Activated CD8-positive, alpha-beta memory T cell treated with anti-CD3 and anti-CD28 coated beads for 1 hour (primary cell): Measurements from ENCODE around the gene KCND3.

ENCODE experiments used
- DNase-seq, 2 donors: peaks; one replicate each; pipeline ENCODE4 v3.0.0-alpha.2; 2020; ENCODE audit warnings: low read depth in 1 of 2; ENCODE audit errors: extremely low read depth in 1 of 2

KCND3 gene

DNA sequence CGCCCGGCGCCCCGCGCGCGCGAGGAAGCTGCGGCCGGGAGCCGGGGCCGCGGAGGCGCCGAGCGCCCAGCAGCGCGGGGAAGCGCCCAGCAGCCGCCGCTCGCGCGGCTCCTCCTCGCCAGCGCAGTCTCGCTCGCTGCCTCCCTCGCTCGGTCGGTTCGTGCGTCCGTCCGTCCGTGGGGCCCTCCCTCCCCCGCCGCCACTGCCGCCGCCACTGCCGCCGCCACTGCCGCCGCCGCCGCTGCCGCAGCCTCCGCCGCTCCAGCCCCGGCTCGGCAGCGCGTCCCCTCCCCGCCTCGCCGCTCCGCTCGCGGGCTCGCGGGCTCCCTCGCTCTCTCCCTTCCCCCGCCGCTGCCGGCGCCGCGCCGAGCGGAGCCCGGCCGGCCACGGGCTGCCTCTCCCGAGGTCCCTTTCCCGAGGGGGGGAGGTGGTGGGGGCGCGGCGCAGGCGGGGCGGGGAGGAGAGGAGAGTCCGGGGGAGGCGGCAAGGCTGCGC is at the start of gene KCND3:
Gene KCND3, minus strand, starts transcription at position 138 of the 495 bp plus-strand sequence.
- no peak for DNase-seq

- no peak for DNase-seq
These were observed 44.8 kb upstream of the KCND3 start for GRCh38 chr1:112034277-112034676.

- no peak for DNase-seq
These were observed 44.1 kb upstream of the KCND3 start for GRCh38 chr1:112033439-112034120.

DNA sequence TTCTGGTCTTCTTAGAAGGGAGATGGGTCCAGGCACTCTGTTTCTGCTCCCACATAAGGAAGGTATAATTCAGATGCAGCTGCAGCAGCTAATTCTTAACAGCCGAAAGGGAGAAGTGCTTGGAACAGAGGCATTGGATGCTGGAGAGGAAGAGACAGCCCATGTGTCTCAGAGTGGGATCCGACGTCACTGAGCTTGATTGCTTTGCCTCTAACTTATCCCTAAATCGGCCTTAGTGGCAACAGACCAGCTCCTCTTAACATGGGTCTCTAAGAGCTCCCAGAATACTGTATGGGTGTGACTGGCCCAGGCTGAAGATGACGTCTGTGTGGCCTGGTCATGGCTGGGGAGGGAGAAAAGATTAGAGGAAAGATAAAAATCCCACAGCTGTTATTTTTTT is 40.7 kb upstream of the KCND3 start:
- no peak for DNase-seq

DNA sequence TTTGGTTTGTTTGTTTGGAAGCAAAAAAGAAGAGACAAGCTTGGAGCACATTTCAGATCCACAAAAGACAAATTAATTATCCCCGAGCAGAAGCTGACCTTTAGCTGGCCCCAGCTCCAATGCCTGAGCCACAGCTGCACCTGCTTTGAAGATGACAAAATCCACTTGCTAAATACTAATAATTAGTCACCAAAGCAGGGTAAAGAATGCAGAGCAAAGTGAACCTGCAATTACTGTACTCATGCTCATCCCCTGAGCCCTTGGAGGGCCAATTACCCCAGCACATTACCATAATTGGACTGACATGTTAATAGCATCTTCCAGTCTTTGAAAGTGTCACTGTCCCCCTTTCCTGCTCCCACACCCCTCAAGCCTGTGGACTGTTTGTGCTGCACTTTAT is 38.2 kb upstream of the KCND3 start:
- DNase-seq, result no peak

- no peak for DNase-seq
These were observed 37.0 kb upstream of the KCND3 start for GRCh38 chr1:112026501-112026900.

DNA sequence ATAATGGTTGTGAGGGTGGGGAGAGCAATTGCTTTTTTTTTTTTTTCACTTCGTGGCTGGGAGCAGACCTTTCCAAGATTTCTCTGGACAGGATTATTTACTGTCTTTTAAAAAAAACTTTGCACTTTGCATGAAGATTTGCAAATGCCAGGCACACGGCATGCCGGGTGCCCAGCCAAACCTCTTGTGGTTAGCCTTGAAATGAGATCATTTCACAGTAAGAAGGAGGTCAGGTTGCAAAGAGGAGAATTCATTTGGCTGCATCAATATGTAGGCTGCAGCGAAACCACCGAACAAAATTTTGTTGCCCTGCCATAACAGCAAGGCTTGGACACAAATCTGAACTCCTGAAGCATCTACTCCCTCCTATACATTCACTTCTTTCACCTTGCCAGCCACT is 36.5 kb upstream of the KCND3 start:
- no peak for DNase-seq

- no peak for DNase-seq
These were observed 31.8 kb upstream of the KCND3 start for GRCh38 chr1:112021263-112021662.

DNA sequence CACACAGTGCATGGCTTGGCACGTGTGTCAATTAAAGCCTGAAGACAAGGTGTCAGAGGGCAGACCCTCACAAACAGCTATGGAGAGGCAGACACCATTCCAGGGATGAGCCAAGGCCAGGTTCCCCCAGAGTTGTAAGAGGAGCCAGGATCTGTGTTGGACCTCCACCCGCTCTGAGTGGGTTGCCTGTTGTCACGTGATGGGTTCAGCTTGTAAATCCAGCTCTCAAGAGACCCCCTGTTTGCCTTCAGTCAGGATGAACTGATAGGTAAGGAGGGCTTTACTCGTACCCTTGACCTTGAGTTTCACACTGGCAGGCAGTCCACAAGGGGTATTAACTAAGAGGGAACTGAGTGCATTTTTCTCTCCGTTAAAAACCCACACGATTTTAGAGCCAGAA is 27.7 kb upstream of the KCND3 start:
- no peak for DNase-seq

DNA sequence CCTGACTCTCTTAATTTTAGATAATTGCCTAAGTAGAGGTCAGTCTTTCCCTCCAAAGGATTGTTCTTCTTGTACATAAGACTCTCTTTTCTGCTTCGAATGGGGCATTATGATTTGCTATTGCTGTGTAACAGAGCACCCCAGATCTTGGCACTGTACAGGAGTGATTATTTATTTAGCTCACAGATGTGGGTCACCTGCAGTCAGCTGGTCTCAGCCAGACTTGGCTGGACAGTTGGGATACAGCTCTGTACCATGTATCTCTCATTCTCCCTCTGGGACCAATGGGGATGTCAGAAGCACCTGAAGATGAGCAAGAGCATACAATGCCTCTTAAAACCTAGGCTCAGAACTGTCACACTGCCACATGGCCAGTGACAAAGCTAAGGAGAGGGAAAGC is 23.4 kb upstream of the KCND3 start:
- no peak for DNase-seq

GRCh38 chr1:112011202-112011601 is 21.7 kb upstream of the KCND3 start:
- no peak for DNase-seq

DNA sequence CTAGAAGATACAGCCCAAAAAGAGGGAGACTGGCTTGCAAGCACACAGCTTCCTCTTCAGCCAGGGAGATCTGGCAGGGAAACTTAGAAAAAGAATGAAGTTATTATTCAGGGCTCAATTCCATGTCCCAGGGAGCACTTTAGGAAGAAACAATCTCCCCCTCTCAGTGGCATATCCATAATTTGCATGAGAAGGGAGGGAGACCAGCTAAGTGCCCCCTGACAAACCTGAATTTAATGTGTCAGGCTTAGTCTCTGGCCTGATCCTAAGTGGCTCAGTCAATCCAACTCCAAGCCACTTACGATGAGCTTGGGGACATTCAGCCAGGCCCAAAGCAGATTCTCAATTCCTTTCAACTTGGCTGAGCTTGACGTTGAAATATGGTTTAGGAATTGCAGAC is 17.7 kb upstream of the KCND3 start:
- no peak for DNase-seq

DNA sequence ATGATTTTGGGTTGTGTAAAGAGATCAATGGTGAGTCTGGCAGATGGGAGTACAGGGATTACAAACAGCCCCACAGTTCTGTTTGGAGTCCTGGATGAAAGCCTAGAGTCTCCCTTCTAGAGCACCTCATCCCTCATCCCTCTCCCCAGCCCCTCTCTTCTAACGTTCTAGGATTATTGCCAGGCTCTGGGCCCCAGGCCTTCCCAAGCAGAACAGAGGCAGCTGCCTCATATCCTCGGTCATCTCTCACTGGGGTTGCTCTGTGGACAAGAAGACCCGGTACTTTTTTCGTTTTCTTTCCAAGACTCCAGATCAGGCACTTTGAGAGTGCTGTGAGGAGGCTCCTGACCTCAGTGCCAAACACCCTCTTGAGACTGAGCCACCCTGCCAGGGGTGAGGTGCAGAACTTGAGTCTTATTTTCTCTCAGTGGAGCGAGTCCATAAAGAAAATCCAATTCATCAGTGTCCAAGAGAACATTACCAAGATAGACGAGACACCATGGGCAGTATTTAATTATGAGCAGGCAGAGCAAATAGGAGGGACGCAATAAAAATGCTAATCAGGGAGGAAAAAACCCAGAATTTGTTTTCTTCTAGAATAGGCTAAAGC is 17.1 kb upstream of the KCND3 start:
- no peak for DNase-seq

- DNase-seq, result no peak
These were observed 14.6 kb upstream of the KCND3 start for GRCh38 chr1:112004076-112004475.

GRCh38 chr1:112002514-112002913 is 13.0 kb upstream of the KCND3 start:
- DNase-seq, result no peak

DNA sequence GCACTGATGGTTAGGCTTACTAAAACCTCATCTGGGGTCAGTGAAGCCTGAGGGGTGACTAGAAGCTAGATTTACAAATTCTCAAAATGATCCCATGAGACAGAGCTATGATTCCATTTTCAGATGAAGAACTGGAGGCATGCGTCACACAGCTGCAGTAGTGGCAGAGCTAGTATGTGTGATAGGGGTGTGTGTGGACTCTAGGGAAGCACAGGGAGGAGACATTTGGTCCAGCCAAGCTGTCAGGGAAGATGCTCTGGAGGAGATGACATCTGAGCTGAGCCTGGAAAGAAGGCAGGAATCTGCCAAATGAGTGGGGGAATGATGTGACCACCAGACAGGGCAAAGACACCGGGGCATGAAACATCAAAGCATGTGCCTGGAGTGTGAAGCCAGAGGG is 12.0 kb upstream of the KCND3 start:
- DNase-seq, result no peak

DNA sequence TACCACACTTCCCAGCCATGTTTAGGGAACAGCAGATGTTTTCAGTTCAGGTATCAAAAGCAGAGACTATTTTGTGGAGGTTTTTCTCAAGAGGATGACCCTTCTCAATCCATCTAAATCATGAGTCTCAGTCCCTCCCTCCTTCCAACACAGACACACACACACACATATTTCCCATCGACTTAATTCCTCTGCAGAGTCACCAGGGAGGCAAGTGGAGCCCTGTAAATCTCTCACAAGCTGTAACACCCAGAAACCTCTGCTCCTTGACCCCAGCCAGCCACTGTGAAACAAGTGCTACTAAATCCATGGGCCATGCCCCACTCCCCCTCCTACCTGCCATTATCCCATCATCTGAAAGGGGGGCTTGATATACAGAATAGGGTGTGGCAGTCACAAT is 10.6 kb upstream of the KCND3 start:
- no peak for DNase-seq

- DNase-seq, result no peak
These were observed 8.9 kb upstream of the KCND3 start for GRCh38 chr1:111998332-111998731.

DNA sequence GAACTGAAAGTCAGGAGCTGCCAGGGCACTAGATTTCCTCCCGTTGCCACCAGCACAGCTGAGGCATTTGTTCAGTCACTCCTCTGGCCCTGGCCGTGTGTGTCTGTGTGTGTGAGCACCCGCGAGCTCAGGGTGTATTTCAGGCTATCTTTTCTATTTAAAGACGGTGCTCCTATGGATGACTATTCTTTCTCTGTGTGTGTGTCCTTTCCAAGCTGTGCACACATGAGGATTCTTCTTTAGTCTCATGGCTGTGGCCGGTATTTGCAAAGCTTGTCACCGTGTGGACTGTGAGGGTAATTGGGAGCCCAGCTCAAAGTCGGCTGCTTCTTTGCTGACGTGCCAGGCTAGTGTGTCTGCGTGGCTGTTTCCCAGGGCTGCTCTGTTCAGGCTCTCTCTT is 3.0 kb upstream of the KCND3 start:
- no peak for DNase-seq

DNA sequence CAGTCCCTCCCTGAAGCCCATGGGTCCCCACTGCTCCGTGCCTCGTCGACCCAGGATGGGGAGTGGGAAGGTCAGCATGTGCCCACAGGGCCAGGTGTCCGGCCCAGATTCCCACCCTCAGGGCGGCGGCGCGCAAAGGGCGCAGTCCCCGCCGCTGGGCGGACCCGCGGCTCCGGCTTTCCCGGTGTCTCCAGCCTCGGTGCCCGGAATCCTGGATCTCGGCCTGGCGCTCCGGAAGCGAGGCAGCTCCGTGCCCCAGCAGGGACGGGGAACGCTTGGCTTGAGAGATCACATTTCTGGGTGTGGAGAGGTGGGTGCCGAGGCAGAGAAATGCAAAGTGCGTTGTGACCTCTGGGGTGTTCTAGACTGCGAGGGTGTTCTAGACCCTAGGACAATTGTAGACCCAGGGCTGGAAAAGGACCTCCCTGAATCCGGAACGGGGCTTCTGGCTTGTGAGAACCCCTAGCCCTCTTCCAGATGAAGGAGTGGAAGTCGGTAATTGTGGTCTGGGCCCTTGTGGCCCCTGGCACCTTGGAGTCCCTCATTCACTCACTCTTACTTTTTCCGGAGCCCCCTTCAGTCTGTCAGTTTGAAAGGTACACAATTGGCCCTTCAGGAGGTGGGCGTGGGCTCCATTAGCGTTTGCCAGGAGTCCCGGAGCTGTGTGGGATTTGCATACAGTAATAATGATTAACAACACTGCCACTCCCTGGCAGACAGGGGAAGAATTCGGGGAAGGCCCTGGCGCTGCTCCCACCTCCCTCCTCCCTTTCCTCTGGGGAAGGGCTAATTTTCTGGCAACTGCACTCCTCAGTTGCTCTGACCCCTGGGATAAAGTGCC is 1.6 kb upstream of the KCND3 start:
- DNase-seq, result no peak

- no peak for DNase-seq
These were observed 784 bp upstream of the KCND3 start for GRCh38 chr1:111990026-111990877.
